DMS53 treated with DMSO at 0.1 percent for 48 hours (cell line): ENCODE measurements around the gene HRH2.
A peak's percentile ranks its signal among the peaks of the same experiment; 100 is the strongest.
"Not testable (repeated sequence)": the region's sequence is repeated elsewhere in the genome, so short reads cannot be mapped to it uniquely, and the experiment has no call there.

Source experiments
- DNase-seq: peaks from one replicate; lab custom pipeline; 2025; ENCODE audit not compliant: unreplicated experiment; lab: John Stamatoyannopoulos, UW

Gene HRH2

GRCh38 chr5:175657593-175658271 is at the start of gene HRH2:
Gene HRH2 (plus strand): TSS chr5:175658071. CDS start chr5:175683234, 25,163 bp downstream.
- peak; percentile 51 for DNase-seq

- no peak for DNase-seq
Observed at GRCh38 chr5:175609526-175609925, 48.3 kb upstream of the HRH2 start.

GRCh38 chr5:175610381-175610780 is 47.5 kb upstream of the HRH2 start:
- DNase-seq: no peak

- no peak for DNase-seq
Observed at GRCh38 chr5:175610898-175611297, 47.0 kb upstream of the HRH2 start.

GRCh38 chr5:175614223-175614815 is 43.6 kb upstream of the HRH2 start:
- DNase-seq: no peak

- no peak for DNase-seq
Observed at GRCh38 chr5:175614861-175615260, 43.0 kb upstream of the HRH2 start.

- DNase-seq: no peak
Observed at GRCh38 chr5:175616083-175616482, 41.8 kb upstream of the HRH2 start.

GRCh38 chr5:175616527-175616926 is 41.3 kb upstream of the HRH2 start:
- DNase-seq: not testable (repeated sequence)

- no peak for DNase-seq
Observed at GRCh38 chr5:175617447-175617846, 40.4 kb upstream of the HRH2 start.

GRCh38 chr5:175620527-175620926 is 37.3 kb upstream of the HRH2 start:
- DNase-seq: no peak

GRCh38 chr5:175621971-175622370 is 35.9 kb upstream of the HRH2 start:
- no peak for DNase-seq

GRCh38 chr5:175623088-175623487 is 34.8 kb upstream of the HRH2 start:
- no peak for DNase-seq

- DNase-seq: no peak
Observed at GRCh38 chr5:175624316-175624715, 33.6 kb upstream of the HRH2 start.

GRCh38 chr5:175627005-175627404 is 30.9 kb upstream of the HRH2 start:
- DNase-seq: no peak

GRCh38 chr5:175627739-175628138 is 30.1 kb upstream of the HRH2 start:
- DNase-seq: no peak

- no peak for DNase-seq
Observed at GRCh38 chr5:175628668-175629067, 29.2 kb upstream of the HRH2 start.

GRCh38 chr5:175629261-175629660 is 28.6 kb upstream of the HRH2 start:
- DNase-seq: no peak

GRCh38 chr5:175629793-175630192 is 28.1 kb upstream of the HRH2 start:
- DNase-seq: no peak

GRCh38 chr5:175635854-175636584 is 21.9 kb upstream of the HRH2 start:
- DNase-seq: no peak

GRCh38 chr5:175638305-175638704 is 19.6 kb upstream of the HRH2 start:
- DNase-seq: no peak

GRCh38 chr5:175640106-175640775 is 17.6 kb upstream of the HRH2 start:
- no peak for DNase-seq

GRCh38 chr5:175642998-175643397 is 14.9 kb upstream of the HRH2 start:
- DNase-seq: no peak
